Measurements from ENCODE around the gene IGF2R.

IGF2R gene

DNA sequence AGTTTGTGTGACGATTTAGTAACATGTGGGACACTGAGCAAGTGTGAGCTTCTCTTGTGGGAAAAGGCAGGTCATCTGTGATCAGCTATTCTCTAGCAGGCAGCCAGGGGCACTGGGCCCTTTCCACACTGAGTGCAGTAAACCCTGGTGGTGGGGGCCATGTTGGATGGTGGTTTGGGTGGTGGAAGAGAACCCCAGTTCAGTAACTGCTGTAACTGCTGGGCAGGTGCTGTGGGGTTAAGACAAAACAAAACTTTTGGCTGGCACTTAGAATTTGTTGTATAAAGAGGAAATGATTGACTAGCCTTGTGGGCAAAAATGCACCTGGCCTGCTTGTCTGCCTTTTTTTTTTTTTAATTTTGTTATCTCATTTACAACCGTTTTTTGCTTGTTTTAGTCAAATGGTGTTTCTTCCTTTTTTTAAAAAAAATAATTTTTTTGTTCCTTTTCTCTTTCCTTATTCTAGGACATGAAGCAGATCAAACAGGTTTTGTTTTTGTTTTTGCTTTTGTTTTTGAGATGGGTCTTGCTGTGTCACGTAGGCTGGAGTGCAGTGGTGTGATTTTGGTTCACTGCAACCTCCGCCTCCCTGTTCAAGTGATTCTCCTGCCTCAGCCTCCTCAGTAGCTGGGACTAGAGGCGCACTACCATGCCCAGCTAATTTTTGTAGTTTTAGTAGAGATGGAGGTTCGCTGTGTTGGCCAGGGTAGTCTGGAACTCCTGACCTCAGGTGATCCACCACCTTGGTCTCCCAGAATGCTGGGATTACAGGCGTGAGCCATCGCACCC is 59.8 kb downstream of the IGF2R start:
- no peak for DNase-seq (ENCODE audit: low spot score)

GRCh38 chr6:160029525-160029924 is 60.6 kb downstream of the IGF2R start:
- no peak for DNase-seq (ENCODE audit: low spot score)

GRCh38 chr6:160030103-160030502 is 61.2 kb downstream of the IGF2R start:
- no peak for DNase-seq (ENCODE audit: low spot score)

GRCh38 chr6:160031442-160031841 is 62.6 kb downstream of the IGF2R start:
- no peak for DNase-seq (ENCODE audit: low spot score)

GRCh38 chr6:160031871-160032270 is 63.0 kb downstream of the IGF2R start:
- no peak for DNase-seq (ENCODE audit: low spot score)

DNA sequence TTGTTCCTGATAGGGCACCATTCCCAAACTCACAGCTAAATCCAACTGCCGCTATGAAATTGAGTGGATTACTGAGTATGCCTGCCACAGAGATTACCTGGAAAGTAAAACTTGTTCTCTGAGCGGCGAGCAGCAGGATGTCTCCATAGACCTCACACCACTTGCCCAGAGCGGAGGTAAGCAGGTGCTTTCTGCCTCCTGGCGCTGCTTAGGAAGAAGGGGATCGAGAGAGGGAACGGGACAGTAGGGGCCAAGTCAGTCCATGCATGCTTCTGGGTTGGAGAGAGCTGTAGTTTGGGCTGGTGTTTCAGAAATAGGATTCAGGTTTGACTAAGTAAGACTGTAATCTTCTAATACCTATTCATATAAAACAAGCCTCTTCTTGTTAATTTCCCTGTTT is 63.7 kb downstream of the IGF2R start:
- DNase-seq (ENCODE audit: low spot score) = no peak

DNA sequence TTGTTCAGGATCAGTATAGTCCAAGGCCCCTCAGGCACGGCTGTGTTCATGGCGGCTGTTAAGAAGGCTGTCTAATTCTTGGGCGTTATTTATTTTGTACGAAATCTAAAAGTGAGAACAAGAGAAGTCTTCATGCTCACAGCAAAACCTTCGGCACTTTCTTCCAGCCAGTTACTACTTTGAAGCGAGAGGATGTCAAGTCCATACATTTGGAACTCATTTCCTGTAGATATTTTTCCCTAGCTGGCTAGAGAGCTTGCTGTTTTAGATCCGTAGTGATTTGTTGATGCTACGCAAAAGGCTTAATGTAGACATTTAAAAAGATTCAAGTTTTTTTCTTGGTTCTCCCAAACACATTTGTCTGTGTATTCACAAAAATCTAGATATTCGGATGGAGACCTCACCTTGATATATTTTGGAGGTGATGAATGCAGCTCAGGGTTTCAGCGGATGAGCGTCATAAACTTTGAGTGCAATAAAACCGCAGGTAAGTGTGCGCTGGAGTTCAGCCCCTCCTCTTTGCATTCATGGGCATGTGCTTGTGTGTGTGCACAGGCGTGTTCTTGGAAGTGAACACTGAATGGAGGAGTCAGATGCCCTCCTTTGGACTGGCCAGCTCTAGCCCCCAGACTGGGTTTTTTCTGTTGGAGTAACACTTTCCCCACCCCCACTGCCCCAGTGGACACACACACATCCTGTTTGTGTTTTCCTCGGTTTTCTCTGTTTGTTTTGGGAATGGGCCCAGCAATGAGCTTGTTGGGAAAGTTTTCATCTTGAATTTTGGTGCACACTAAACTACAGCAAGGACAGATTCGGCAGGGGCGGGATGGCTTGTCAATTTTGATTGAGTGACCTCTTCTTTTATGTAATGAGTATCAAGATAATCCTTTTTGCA is 65.4 kb downstream of the IGF2R start:
- DNase-seq (ENCODE audit: low spot score) = no peak

- DNase-seq (ENCODE audit: low spot score) = no peak
Measured at GRCh38 chr6:160035241-160035640, 66.4 kb downstream of the IGF2R start.

DNA sequence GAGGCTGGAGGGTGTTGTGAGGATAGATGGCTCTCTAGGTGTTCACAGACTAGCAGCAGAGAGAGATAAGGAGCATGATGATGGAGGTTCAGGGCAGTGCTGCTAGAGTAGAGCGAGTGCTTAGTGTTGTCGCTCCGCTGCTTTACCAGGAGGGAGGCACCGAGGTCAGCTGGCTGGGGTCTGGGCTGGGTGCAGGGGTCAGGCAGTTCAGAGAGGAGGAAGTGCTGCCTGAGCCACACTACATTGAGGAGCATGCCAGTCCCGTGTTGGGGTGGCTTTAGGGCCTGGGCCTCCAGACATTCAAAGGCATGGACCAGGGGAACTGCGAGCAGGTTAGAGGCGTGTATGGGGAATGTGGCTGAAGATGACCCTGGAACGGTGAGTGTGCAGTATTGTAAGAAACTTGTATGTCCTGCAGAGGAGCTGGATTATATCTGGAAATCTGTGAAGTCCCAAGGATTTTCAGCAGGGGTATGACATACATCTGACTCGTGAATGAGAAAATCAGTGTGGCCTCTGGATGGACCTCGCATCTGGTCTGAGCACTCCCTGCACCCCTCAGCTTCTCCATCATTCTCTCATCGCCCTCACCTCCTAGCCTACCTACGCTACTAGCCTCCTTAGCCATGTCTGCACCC is 66.9 kb downstream of the IGF2R start:
- DNase-seq (ENCODE audit: low spot score) = no peak

DNA sequence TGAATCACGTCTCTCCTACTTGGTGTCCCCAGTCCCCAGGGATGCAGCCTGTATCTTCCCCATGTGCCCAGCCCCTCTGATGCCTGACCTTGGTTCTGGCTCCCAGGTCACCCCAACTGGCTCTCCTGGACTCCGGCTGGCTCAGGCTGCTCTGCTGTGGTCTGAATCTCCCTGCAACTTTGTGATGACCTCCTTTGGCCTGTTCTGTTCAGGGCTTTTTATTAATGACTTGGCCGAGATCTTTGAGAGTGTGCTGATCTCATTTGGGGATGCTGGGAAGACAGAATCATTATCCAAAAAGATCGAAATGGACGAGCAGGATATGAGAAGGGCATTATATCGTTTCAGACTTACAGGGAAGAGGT is 67.4 kb downstream of the IGF2R start:
- no peak for DNase-seq (ENCODE audit: low spot score)

GRCh38 chr6:160036790-160037206 is 67.9 kb downstream of the IGF2R start:
- DNase-seq (ENCODE audit: low spot score) = no peak

DNA sequence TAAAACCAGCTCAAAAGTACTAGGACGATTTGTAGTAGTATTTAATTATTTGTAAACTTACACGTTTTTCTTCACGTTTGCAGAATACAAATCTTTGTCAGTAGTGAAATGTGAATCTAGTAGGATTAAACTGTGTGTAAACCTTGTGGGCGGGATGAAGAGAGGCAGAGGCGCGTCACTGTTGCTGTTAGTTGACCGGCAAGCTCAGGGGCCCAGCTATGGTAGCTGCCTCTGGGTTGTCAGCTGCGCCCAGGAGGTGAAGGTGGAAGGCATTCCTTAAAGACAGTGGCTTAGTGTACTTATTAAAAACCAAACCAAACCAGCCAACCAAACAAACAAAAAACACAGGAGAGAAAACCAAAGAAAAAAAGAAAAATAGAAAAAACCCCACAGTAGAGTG is 69.6 kb downstream of the IGF2R start:
- no peak for DNase-seq (ENCODE audit: low spot score)

DNA sequence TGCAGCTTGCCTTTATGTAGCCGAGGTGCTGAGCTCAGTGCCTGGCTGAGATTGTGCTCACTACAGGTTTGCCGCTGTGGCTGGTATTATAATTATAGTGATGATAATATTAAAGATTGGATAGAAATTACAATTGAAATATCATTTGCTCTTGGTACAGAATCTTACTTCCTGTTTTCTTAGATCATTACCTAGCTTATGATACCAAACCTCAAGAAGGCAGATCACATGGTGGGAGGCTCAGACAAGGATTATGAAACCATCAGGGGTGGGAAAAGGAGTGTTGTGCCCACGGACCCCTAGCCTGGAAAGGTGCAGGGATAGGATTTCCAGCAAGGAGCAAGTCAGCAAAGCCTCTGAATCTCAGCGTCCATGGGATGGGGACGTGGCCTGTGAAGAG is 70.6 kb downstream of the IGF2R start:
- no peak for DNase-seq (ENCODE audit: low spot score)

DNA sequence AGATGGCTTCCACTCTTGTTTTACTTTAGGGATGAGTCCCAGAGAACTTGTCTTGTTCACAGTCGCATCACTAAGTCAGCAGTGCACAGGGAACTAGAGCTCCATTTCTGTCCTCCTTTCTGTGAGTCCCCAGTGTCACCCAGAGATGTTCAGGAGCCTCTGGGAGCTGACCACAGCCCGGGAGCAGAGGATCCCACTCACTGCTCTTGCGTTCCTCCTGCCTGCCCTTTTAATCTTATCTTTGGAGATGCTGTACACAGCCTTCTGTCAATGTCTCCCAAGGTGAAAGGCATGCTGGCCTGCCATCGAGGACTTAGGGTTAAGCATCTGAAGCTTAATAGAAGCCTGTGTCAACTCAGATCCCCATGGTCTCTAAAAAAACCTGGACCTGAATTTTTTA is 71.2 kb downstream of the IGF2R start:
- DNase-seq (ENCODE audit: low spot score) = no peak

- DNase-seq (ENCODE audit: low spot score) = no peak
Measured at GRCh38 chr6:160040527-160041264, 71.8 kb downstream of the IGF2R start.

GRCh38 chr6:160041608-160042007 is 72.7 kb downstream of the IGF2R start:
- DNase-seq (ENCODE audit: low spot score) = no peak

GRCh38 chr6:160042014-160042773 is 73.3 kb downstream of the IGF2R start:
- no peak for DNase-seq (ENCODE audit: low spot score)

DNA sequence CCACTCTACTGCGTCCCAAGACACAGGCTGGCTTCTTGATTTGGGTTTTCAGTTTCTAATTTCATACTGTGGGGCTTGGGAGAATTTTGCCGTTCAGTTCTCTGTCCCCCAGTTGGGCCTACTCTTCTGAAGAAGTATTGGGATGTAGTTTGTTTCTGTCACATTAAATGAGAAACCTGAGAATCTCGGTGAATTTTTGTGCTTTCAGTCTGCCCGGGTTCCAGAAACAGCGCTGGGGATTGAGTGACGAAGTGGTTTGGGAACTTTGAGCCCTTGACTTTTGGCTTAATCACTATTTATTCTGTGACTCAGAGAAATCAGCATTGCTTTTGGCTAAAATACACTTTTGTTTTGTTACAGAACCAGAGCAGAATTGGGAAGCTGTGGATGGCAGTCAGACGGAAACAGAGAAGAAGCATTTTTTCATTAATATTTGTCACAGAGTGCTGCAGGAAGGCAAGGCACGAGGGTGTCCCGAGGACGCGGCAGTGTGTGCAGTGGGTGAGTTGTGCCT is 74.0 kb downstream of the IGF2R start:
- no peak for DNase-seq (ENCODE audit: low spot score)

DNA sequence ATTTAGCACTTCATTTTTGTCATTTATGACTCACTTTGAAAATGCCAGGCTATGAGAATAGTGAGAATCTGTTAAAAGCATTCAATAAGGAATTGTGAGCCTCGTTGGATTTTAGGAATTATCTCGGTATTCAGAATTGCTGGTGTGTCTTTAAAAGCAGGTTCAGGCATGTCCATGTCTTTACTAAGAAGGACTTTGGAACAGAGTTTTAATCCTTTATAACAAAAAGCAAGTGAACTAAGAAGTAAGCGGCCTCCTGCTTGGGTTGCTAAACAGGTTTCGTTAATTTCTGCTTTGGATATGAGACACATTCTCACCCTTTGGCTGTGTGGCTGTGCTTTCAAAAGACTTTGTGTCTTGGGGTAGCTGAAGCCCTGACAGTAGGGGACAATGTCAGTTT is 74.9 kb downstream of the IGF2R start:
- no peak for DNase-seq (ENCODE audit: low spot score)

DNA sequence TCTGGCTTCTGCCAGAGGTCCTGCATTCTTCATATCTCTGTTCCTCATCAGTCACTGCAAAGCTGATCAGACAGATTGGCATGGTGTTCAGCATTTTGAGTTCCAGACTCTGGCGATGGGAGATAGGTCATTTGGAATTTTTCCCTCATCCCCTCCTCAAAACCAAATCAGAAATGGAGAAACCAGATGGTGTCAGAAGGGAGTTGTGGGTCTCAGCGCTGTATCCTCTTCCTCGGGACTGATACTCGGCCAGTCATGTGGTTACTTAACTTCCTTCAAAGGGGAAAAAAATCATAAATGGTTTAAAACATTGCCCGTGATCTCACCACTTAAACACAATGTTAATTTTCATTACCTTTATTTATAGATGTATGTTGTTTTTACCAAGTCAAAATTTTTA is 75.8 kb downstream of the IGF2R start:
- DNase-seq (ENCODE audit: low spot score) = no peak

- DNase-seq (ENCODE audit: low spot score) = no peak
Measured at GRCh38 chr6:160048471-160048870, 79.6 kb downstream of the IGF2R start.

All from HuH-7 (cell line).